ENCODE results near the gene MED10.

The MED10 gene

GRCh38 chr5:6348476-6349000, 29.8 kb downstream of the MED10 start:
- DNase-seq (ENCODE audit: low spot score) = no peak

- DNase-seq (ENCODE audit: low spot score) = no peak
Measured at GRCh38 chr5:6347673-6348072, 30.7 kb downstream of the MED10 start.

GRCh38 chr5:6347165-6347564, 31.2 kb downstream of the MED10 start:
- no peak for DNase-seq (ENCODE audit: low spot score)

- no peak for DNase-seq (ENCODE audit: low spot score)
Measured at GRCh38 chr5:6344593-6344989, 33.8 kb downstream of the MED10 start.

GRCh38 chr5:6343951-6344592, 34.3 kb downstream of the MED10 start:
- no peak for DNase-seq (ENCODE audit: low spot score)

GRCh38 chr5:6342689-6343315, 35.5 kb downstream of the MED10 start:
- no peak for DNase-seq (ENCODE audit: low spot score)

- no peak for DNase-seq (ENCODE audit: low spot score)
Measured at GRCh38 chr5:6340100-6340499, 38.2 kb downstream of the MED10 start.

- no peak for DNase-seq (ENCODE audit: low spot score)
Measured at GRCh38 chr5:6338871-6339270, 39.5 kb downstream of the MED10 start.

- no peak for DNase-seq (ENCODE audit: low spot score)
Measured at GRCh38 chr5:6338135-6338534, 40.2 kb downstream of the MED10 start.

- DNase-seq (ENCODE audit: low spot score) = no peak
Measured at GRCh38 chr5:6333182-6333905, 45.0 kb downstream of the MED10 start.

- no peak for DNase-seq (ENCODE audit: low spot score)
Measured at GRCh38 chr5:6328173-6328572, 50.2 kb downstream of the MED10 start.

- no peak for DNase-seq (ENCODE audit: low spot score)
Measured at GRCh38 chr5:6326776-6327175, 51.6 kb downstream of the MED10 start.

GRCh38 chr5:6322163-6322713, 56.1 kb downstream of the MED10 start:
- no peak for DNase-seq (ENCODE audit: low spot score)
